ENCODE results near the gene TBCK. TPM values are rescaled to one million over a fixed set of nuclear protein-coding genes. Genes with fewer than 3 reads are reported as not detected.

Gene TBCK
- total and polyA plus RNA-seq, 4 donors = 4.9 to 25.5 (median 15.8) TPM

GRCh38 chr4:106253364-106254129 is 62.5 kb downstream of the TBCK start:
- Histone ChIP-seq H3K9me3 (ENCODE audit: control insufficient read depth in 4 of 4, low read length in 3 of 4) (no peaks in the 10 kb centered on the region), H3K27ac (ENCODE audit: low read depth in 1 of 2, low read length in 2 of 2) (no peak overlapping the region), H3K27me3 (ENCODE audit: control insufficient read depth in 4 of 4, insufficient read depth in 4 of 4, low read length in 3 of 4) (no peaks in the 10 kb centered on the region), H3K9ac (ENCODE audit: low read depth in 1 of 2, low read length in 2 of 2) (no peak overlapping the region), H3K36me3 (ENCODE audit: control insufficient read depth in 4 of 4, insufficient read depth in 3 of 4, low read depth in 1 of 4, low read length in 3 of 4) (peaks cover 2 to 14% (median 7%) of the 10 kb centered on the region in 4 donors), H3K4me1 (ENCODE audit: control insufficient read depth in 4 of 4, insufficient read depth in 4 of 4, low read length in 3 of 4) (no peaks in the 10 kb centered on the region), H3K4me3 (ENCODE audit: low read depth in 1 of 3, low read length in 3 of 3) (no peak overlapping the region)
- 77% methylated on average over 4 of the region's 4 CpGs for WGBS
- TF ChIP-seq CTCF (IDR thresholded peaks at IDR 0.05; ENCODE audit: low read depth, low read length, missing input control) = no peak
- TF ChIP-seq GABPA (IDR thresholded peaks at IDR 0.05 in 1 of 2, conservative IDR thresholded peaks at IDR 0.05 in 1 of 2) = no peak
- TF ChIP-seq RAD21 (IDR thresholded peaks at IDR 0.05) = no peak
- no peak for TF ChIP-seq REST (IDR thresholded peaks at IDR 0.05)
- DNase-seq (ENCODE audit: low spot score) = no peak

- H3K4me3 ChIP-seq (ENCODE audit: low read depth in 1 of 3, low read length in 3 of 3) = no peak overlapping the region
- DNase-seq (ENCODE audit: low spot score) = no peak
- H3K9ac ChIP-seq (ENCODE audit: low read depth in 1 of 2, low read length in 2 of 2) = no peak overlapping the region
- no peaks in the 10 kb centered on the region for H3K27me3 ChIP-seq (ENCODE audit: control insufficient read depth in 4 of 4, insufficient read depth in 4 of 4, low read length in 3 of 4)
- no peaks in the 10 kb centered on the region for H3K9me3 ChIP-seq (ENCODE audit: control insufficient read depth in 4 of 4, low read length in 3 of 4)
- no peak for TF ChIP-seq SP1 (IDR thresholded peaks at IDR 0.05)
- TF ChIP-seq ATF3 (IDR thresholded peaks at IDR 0.05) = no peak
- no peak for TF ChIP-seq FOXA2 (IDR thresholded peaks at IDR 0.05)
- no peak overlapping the region for H3K27ac ChIP-seq (ENCODE audit: low read depth in 1 of 2, low read length in 2 of 2)
- no peaks in the 10 kb centered on the region for H3K4me1 ChIP-seq (ENCODE audit: control insufficient read depth in 4 of 4, insufficient read depth in 4 of 4, low read length in 3 of 4)
- peaks cover 0 to 15% (median 12%) of the 10 kb centered on the region in 4 donors for H3K36me3 ChIP-seq (ENCODE audit: control insufficient read depth in 4 of 4, insufficient read depth in 3 of 4, low read depth in 1 of 4, low read length in 3 of 4)
Measured at GRCh38 chr4:106247600-106247999, 68.4 kb downstream of the TBCK start.

GRCh38 chr4:106246441-106246840 is 69.6 kb downstream of the TBCK start:
- Histone ChIP-seq H3K9me3 (ENCODE audit: control insufficient read depth in 4 of 4, low read length in 3 of 4) (no peaks in the 10 kb centered on the region), H3K9ac (ENCODE audit: low read depth in 1 of 2, low read length in 2 of 2) (no peak overlapping the region), H3K27me3 (ENCODE audit: control insufficient read depth in 4 of 4, insufficient read depth in 4 of 4, low read length in 3 of 4) (no peaks in the 10 kb centered on the region), H3K4me1 (ENCODE audit: control insufficient read depth in 4 of 4, insufficient read depth in 4 of 4, low read length in 3 of 4) (no peaks in the 10 kb centered on the region), H3K36me3 (ENCODE audit: control insufficient read depth in 4 of 4, insufficient read depth in 3 of 4, low read depth in 1 of 4, low read length in 3 of 4) (peaks cover 0 to 15% (median 12%) of the 10 kb centered on the region in 4 donors), H3K4me3 (ENCODE audit: low read depth in 1 of 3, low read length in 3 of 3) (no peak overlapping the region), H3K27ac (ENCODE audit: low read depth in 1 of 2, low read length in 2 of 2) (no peak overlapping the region)
- TF ChIP-seq FOXA2 (IDR thresholded peaks at IDR 0.05) (no peak), RAD21 (IDR thresholded peaks at IDR 0.05) (no peak)
- WGBS = 94% methylated on average over 1 of the region's 1 CpG
- DNase-seq (ENCODE audit: low spot score) = no peak

Data from liver (tissue), 9 donors.